ENCODE data around the gene DCAF8.

Gene DCAF8

DNA sequence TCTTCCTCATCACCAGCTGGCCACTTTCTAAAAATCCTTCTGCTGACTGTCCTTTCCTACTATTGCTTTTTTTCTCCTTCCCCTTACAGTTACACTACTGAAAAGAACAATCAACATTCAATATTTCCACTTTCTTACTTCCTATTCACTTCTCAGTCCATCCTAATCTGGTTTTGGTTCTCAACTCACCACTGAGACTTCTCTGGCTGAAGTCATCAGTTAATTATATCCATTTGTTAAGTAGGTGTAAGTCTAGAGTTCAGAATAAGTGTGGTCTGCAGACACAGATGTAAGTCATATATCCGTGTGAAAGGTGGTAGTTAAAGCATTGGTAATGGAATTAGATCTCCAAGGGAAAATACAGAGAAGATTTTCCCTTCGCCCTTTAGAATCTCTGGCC lies 35.7 kb downstream of the DCAF8 start:
- Mint-ChIP-seq H3K4me3 (no peak overlapping the region), H3K9me3 (no peaks in the 10 kb centered on the region), H3K27me3 (no peaks in the 10 kb centered on the region), H3K4me1 (ENCODE audit: low read depth) (no peaks in the 10 kb centered on the region), H3K27ac (no peak overlapping the region), H3K36me3 (ENCODE audit: low read depth) (peaks cover 37% of the 10 kb centered on the region)
- intact Hi-C loops (cut with micrococcal nuclease), result no loop called here

DNA sequence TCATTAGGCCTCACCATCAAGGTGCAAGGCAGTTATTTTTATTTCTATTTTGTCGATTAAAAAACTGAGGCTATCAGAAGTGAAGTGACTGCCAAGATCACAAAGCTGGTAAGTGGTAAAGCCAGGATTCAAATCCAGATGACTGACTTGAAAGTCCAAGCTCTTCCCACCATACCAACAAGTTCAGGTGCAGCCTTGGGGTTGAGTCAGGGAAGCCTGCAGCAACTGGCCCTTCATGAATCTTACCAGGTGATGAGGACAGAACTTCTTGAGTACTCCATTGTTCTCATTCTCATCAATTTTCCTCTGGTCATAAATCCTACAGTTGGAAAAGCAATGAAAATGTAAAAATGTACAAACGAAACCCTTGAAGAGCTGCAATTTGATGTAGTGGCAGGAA lies 37.0 kb downstream of the DCAF8 start:
- no peaks in the 10 kb centered on the region for H3K9me3 Mint-ChIP-seq

DNA sequence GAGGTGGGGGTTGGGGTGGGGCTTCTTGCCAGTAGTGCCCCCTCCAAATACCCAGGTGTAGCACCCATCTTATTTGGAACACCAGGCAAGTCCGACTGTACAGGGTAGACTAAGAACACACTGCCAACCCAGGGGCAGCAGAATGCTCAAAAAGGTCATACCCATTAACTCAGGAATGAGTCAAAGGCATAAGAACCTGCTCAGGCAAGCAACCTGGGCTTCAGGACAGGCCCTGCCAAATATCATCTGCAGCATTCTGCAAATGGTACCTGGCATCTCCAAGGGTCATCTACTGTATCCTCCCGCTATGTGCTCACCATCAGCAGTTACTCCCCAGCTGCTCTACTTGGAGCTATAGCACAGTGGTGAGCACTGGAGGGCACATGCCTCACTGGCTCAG lies 37.7 kb downstream of the DCAF8 start:
- H3K4me1 Mint-ChIP-seq (ENCODE audit: low read depth), result peaks cover 8% of the 10 kb centered on the region
- no peaks in the 10 kb centered on the region for H3K9me3 Mint-ChIP-seq
- H3K27ac Mint-ChIP-seq, result no peak overlapping the region
- H3K27me3 Mint-ChIP-seq, result no peaks in the 10 kb centered on the region
- intact Hi-C loops (cut with micrococcal nuclease), result no loop called here
- no peak overlapping the region for H3K4me3 Mint-ChIP-seq
- peaks cover 36% of the 10 kb centered on the region for H3K36me3 Mint-ChIP-seq (ENCODE audit: low read depth)

More for the DNA sequence above, 37.0 kb downstream of the DCAF8 start:
- H3K4me1 Mint-ChIP-seq (ENCODE audit: low read depth), result peaks cover under 1% of the 10 kb centered on the region
- peaks cover 36% of the 10 kb centered on the region for H3K36me3 Mint-ChIP-seq (ENCODE audit: low read depth)
- no peaks in the 10 kb centered on the region for H3K27me3 Mint-ChIP-seq
- H3K4me3 Mint-ChIP-seq, result no peak overlapping the region
- intact Hi-C loops (cut with micrococcal nuclease), result no loop called here
- no peak overlapping the region for H3K27ac Mint-ChIP-seq

DNA sequence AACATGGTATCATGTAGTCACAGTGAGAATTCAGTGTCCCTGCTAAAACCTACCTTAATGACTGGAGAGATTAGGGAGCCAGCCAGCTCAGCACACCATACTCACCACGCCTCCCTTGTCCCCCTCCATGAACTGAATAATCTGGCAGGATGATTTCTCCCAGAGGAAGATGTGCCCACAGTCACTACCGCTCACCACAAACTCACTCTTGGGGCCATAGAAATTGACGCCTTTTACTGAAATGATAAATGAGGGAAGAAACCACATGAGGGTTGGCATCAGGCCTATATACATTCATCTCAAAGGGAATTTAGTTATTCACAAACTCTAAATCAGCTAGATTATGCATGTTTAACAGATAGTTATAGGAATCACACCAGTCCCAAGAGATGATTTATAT lies 39.8 kb downstream of the DCAF8 start:
- Mint-ChIP-seq H3K9me3 (no peaks in the 10 kb centered on the region), H3K27ac (no peak overlapping the region), H3K36me3 (ENCODE audit: low read depth) (peaks cover 39% of the 10 kb centered on the region), H3K27me3 (no peaks in the 10 kb centered on the region), H3K4me3 (no peak overlapping the region), H3K4me1 (ENCODE audit: low read depth) (peaks cover 14% of the 10 kb centered on the region)
- intact Hi-C loops (cut with micrococcal nuclease), result no loop called here

DNA sequence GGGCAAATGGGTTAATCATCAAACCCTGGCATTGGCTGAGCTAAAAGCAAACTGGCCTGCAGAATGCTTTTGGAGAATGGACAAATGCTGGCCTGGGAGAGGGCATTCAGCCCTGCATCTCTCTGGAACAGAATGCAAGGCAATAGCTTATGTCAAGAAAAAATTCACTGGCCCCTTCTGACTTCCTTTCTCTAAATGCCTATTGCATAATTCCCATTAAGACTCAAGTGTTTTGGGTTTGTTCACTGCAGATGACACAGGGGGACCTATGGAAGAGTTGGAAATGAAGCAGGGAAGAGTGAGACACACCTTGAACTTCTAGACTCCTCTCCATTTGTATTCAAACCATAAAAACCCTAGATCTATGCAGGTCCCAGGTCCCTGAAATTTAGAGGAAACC lies 41.3 kb downstream of the DCAF8 start:
- H3K27ac Mint-ChIP-seq, result no peak overlapping the region
- peaks cover 54% of the 10 kb centered on the region for H3K36me3 Mint-ChIP-seq (ENCODE audit: low read depth)
- peaks cover 16% of the 10 kb centered on the region for H3K4me1 Mint-ChIP-seq (ENCODE audit: low read depth)
- intact Hi-C loops (cut with micrococcal nuclease), result no loop called here
- no peaks in the 10 kb centered on the region for H3K27me3 Mint-ChIP-seq
- no peaks in the 10 kb centered on the region for H3K9me3 Mint-ChIP-seq
- H3K4me3 Mint-ChIP-seq, result no peak overlapping the region

DNA sequence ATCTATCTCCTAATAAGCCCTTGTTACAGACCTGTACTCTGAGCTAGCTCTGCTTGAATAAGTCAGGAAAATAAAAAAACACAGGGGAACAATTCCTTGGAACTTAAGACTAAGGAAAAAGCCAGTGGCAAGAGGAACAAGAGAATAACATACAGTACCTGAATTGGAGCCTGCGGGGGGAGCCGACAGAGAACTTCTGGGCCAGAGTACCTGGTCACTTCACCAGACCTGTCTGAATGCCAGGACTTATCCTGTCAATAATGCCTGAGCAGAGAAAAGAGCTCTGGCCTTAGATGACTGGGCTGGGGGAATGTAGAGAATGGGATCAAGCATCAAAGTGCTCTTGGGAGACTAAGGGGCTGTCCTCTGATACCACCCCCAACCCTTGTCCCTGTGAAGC lies 42.0 kb downstream of the DCAF8 start:
- Mint-ChIP-seq H3K4me3 (no peak overlapping the region), H3K4me1 (ENCODE audit: low read depth) (peaks cover 23% of the 10 kb centered on the region), H3K27ac (no peak overlapping the region), H3K36me3 (ENCODE audit: low read depth) (peaks cover 62% of the 10 kb centered on the region), H3K27me3 (no peaks in the 10 kb centered on the region), H3K9me3 (no peaks in the 10 kb centered on the region)
- intact Hi-C loops (cut with micrococcal nuclease), result loop anchor here (1.0 kb wide), 1 partner anchor 118 kb away; no protein-coding TSS in a partner anchor

DNA sequence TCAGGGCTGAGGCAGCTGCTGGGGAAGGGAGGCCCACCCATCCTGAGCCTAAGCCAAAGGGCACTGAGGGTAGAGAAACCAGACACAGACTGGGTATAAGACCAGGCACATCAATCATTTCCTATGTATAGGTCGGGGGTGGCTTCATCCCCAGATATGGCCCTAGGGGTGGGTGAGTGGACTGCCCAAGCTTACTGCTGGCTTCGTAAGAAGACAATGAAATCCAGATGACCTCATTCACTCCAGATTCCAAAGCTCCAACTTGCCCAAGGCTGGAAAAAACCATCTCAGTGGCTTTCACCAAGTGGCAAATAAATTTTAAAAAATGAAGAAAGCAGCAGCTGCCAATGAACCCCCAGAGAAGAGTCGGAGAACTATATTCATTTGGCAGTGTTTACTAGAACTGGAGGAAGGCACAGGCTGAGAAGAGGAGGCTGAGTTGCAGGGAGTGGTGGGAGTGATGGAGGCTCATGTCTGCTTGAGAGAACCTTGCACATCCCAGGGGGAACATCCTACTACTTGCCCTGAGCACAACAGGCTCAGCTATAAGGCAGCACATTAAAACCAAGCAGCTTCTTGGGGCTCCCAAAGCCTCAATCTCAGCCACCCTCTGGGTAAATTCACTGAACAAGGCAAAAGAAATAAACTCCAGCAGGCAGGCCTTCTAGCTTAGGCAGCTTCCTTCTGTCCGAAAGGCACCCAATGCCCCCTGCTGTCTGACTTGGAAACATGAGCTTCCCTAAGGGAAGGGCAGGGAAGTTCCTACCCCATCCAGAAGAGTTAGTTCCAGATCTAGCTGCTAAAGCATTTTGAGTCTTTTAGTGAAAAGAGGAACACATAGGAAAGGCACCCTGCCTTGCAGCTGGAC lies 43.1 kb downstream of the DCAF8 start:
- H3K27me3 Mint-ChIP-seq, result no peaks in the 10 kb centered on the region
- intact Hi-C loops (cut with micrococcal nuclease), result loop anchor here (1.0 kb wide), 1 partner anchor 26 kb away; no protein-coding TSS in a partner anchor
- H3K9me3 Mint-ChIP-seq, result no peaks in the 10 kb centered on the region
- H3K27ac Mint-ChIP-seq, result no peak overlapping the region
- no peak overlapping the region for H3K4me3 Mint-ChIP-seq
- peaks cover 29% of the 10 kb centered on the region for H3K4me1 Mint-ChIP-seq (ENCODE audit: low read depth)
- H3K36me3 Mint-ChIP-seq (ENCODE audit: low read depth), result peaks cover 72% of the 10 kb centered on the region

DNA sequence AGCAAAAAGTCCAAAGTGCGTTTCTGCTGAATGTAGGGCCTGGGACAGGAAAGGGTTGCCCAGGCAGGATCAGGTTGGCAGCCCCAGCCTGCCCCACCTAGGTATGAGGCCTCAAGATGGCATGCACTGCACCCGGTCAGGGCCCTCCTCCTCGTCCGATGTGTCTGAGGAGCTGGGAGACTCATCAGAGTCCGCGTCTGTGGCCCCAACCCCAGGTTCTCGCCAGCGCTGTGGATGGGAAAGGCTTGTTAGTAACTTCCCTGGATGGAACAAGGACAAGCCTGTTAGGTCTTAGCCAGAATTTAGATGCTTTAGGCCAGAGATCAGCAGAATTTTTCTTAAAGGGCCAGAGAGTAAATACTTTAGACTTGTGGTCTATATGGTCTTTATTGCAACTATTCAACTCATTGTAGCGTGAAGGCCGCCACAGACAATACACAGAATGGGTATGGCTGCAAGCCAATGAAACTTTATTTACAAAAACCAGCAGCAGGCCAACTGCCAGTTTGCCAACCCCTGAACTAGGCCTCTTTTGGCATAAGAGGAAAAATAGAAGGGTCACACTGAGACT lies 44.8 kb downstream of the DCAF8 start:
- H3K27ac Mint-ChIP-seq, result no peak overlapping the region
- H3K36me3 Mint-ChIP-seq (ENCODE audit: low read depth), result peaks cover 89% of the 10 kb centered on the region

DNA sequence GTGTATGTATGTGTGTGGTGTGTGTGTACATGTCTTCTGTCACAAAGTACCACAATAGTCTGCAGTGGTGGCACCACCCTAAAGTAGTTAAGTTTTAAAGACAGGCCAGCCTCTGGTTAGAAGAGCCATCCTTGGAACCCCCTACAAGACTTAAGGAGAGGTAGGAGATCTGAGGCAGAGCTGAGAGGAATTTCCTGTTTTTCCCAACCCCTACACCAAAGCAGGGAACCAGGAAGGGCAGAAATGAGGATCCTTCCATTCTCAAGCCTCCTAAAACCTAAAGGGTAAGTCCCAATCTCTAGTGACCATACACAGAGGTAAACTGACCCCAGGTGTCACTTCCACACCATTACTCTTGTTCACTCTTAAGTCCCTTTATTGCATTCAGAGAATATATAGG lies 46.0 kb downstream of the DCAF8 start:
- Mint-ChIP-seq H3K4me1 (ENCODE audit: low read depth) (peaks cover 54% of the 10 kb centered on the region), H3K27me3 (no peaks in the 10 kb centered on the region), H3K36me3 (ENCODE audit: low read depth) (peaks cover 99% of the 10 kb centered on the region), H3K4me3 (no peak overlapping the region), H3K9me3 (no peaks in the 10 kb centered on the region), H3K27ac (no peak overlapping the region)
- intact Hi-C loops (cut with micrococcal nuclease), result no loop called here

More for the DNA sequence above, 44.8 kb downstream of the DCAF8 start:
- Mint-ChIP-seq H3K27me3 (no peaks in the 10 kb centered on the region), H3K4me1 (ENCODE audit: low read depth) (peaks cover 45% of the 10 kb centered on the region), H3K4me3 (no peak overlapping the region), H3K9me3 (no peaks in the 10 kb centered on the region)
- intact Hi-C loops (cut with micrococcal nuclease), result no loop called here

DNA sequence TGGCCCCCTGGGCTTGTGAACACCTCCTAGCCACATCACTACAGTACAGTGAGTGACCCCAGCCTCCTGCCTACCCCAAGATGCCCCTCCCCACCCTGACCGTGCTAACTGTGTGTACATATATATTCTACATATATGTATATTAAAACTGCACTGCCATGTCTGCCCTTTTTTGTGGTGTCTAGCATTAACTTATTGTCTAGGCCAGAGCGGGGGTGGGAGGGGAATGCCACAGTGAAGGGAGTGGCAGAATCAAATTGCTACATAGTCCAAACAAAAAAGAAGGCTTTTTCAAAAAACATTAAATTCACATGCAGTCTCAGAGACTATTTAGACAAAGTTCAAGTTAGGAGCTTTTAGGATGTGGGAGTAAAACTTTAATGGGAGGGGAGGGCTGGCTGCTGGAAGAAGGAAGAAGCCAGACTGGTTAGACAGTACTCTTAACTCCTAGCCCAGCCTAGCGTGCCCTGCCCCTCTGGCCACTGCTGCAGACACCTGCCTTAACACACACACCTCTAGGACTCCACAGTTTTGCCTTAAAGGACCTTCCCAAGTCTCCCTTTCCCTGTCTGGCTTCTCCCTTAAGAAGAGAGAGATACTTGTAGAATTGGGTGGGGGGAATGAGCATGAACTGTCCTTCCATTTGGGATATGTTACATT lies 47.7 kb downstream of the DCAF8 start:
- intact Hi-C loops (cut with micrococcal nuclease), result no loop called here
- H3K27ac Mint-ChIP-seq, result peak overlapping the region; percentile 19
- H3K9me3 Mint-ChIP-seq, result no peaks in the 10 kb centered on the region
- H3K27me3 Mint-ChIP-seq, result no peaks in the 10 kb centered on the region
- H3K36me3 Mint-ChIP-seq (ENCODE audit: low read depth), result peaks cover 99% of the 10 kb centered on the region
- no peak overlapping the region for H3K4me3 Mint-ChIP-seq
- H3K4me1 Mint-ChIP-seq (ENCODE audit: low read depth), result peaks cover 62% of the 10 kb centered on the region

DNA sequence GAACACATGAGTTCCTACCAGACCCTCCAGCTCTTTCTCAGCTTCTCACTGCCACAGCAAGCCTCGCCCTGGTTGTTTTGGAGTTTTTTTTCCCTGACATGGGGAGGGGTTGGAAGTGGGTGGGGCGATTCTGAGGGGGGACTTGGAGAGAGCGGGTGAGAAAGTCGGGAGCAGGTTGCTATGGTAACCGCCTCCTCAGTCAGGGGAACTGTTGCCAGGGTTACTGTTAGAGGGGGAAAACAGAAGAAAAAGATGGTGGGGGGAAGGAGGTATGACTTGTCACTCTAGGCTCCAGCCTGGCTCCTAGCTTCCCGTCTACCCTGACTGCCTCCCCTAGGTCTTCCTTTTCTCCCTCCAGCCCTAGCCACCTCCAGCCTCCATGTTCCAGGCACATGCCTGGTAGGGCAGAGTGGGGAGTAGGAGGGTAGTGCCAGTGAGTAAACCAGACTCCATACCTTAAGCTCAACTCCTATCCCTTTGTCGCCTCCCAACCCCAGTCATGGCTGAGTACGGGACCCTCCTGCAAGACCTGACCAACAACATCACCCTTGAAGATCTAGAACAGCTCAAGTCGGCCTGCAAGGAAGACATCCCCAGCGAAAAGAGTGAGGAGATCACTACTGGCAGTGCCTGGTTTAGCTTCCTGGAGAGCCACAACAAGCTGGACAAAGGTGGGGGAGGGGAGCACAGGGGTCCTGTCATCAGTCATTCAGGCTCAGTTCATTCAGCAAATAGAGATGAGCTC lies 51.1 kb downstream of the DCAF8 start:
- H3K4me3 Mint-ChIP-seq, result no peak overlapping the region
- intact Hi-C loops (cut with micrococcal nuclease), result no loop called here
- H3K27ac Mint-ChIP-seq, result no peak overlapping the region
- H3K4me1 Mint-ChIP-seq (ENCODE audit: low read depth), result peaks cover 89% of the 10 kb centered on the region
- peaks cover 95% of the 10 kb centered on the region for H3K36me3 Mint-ChIP-seq (ENCODE audit: low read depth)
- H3K9me3 Mint-ChIP-seq, result no peaks in the 10 kb centered on the region
- no peaks in the 10 kb centered on the region for H3K27me3 Mint-ChIP-seq

DNA sequence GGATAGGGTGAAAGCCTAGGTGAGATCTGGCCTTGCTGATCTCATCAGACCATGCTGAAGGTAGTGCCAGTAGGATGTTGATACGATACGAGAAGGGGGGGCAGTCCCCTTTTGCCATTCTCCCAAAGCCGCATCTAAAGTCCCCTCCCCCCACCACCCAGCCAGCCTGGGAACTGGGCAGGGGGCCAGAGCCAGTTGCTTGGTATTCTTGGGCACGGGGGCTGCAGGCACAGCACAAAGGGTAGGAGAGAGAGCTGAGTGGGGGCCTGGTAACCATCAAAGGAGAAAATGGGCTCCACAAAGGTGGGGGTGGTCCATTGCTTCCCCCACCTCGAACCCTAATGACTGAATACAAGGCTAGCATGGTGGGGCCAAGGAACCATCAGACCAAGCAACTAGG lies 51.8 kb downstream of the DCAF8 start:
- H3K27ac Mint-ChIP-seq, result no peak overlapping the region
- peaks cover 91% of the 10 kb centered on the region for H3K36me3 Mint-ChIP-seq (ENCODE audit: low read depth)
- intact Hi-C loops (cut with micrococcal nuclease), result no loop called here

DNA sequence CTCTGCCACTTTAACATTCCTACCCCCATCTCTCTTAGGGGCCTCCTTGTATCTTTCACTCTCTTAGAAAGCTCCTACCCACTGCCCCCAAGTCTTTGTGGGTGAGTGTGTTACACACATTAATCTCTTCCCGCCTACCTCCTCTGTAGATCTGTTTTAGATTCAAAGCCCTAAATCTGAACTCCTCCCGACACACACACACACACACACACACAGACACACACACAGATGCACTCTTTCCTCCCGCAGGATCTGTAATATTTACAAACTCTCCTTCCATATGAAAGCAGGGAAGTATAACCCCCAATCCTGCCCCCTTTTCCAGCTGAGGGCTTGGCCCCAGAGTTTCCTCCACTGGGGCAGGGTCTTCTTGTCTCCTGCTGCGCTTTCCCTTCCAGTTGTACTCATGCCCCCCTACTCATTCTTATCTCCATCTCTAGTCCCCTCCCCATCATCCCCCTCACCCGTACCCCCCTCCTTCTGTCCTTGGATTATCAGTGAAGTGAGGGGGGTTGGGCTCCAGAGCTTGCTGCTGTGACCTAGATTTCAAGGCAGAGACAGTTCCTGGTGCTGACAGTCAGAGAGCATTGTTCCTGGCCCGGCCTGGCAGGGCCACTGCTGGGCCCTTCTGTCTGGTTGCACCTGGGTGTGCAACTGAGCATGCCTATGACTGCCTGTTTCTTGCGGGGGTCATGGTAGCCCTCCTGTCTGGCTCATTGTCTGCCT lies 52.9 kb downstream of the DCAF8 start:
- H3K27me3 Mint-ChIP-seq, result no peaks in the 10 kb centered on the region
- peaks cover 86% of the 10 kb centered on the region for H3K36me3 Mint-ChIP-seq (ENCODE audit: low read depth)
- H3K4me1 Mint-ChIP-seq (ENCODE audit: low read depth), result peaks cover 82% of the 10 kb centered on the region
- H3K9me3 Mint-ChIP-seq, result no peaks in the 10 kb centered on the region
- H3K27ac Mint-ChIP-seq, result no peak overlapping the region
- H3K4me3 Mint-ChIP-seq, result no peak overlapping the region
- intact Hi-C loops (cut with micrococcal nuclease), result no loop called here

More for the DNA sequence above, 51.8 kb downstream of the DCAF8 start:
- Mint-ChIP-seq H3K27me3 (no peaks in the 10 kb centered on the region), H3K9me3 (no peaks in the 10 kb centered on the region), H3K4me1 (ENCODE audit: low read depth) (peaks cover 86% of the 10 kb centered on the region), H3K4me3 (no peak overlapping the region)
